GM18868 (cell line): ENCODE results near the gene NEK11.

Source experiments
- ATAC-seq: cut with Tn5 transposase; IDR thresholded peaks from one replicate; pipeline ENCODE4 v1.9.1; 2021; ENCODE audit warnings: mild to moderate bottlenecking, moderate library complexity; ENCODE audit not compliant: unreplicated experiment

The NEK11 gene

DNA sequence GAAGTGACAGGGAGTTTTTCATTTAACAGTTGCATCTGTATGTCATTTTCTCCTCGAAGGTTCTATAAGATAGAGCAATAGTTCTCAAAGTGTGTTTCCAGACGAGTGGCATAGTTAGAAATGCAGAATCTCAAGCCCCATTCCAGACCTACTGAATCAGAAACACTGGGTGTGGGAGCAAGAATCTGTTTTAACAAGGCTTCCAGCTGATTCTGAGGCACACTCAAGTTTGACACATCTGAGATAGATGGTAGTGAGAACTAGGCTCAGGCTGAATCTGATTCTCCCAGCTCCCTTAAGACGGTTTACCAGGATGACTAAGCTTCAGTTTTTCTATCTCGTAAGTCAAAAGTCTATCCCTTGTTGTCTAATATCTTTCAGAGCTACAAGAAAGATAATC, 195.1 kb downstream of the NEK11 start:
- no peak for ATAC-seq

DNA sequence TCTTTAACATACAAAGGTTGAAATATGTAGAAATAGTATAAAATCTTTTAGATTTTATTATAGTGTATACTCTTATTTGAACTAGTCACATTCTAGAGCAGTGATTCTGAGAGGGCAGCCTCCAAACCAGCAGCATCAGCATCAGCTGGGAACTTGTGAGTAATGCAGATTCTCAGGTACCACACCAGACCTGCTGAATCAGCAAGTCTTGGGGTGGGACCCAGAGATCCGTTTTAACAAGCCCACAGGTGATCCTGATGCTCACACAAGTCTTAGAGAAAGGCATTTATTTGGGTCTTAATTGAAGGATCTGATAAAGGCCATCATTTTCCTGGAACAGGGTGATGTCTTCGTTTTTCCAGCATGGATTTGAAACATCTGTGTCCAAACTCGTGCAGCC, 195.9 kb downstream of the NEK11 start:
- ATAC-seq = no peak

DNA sequence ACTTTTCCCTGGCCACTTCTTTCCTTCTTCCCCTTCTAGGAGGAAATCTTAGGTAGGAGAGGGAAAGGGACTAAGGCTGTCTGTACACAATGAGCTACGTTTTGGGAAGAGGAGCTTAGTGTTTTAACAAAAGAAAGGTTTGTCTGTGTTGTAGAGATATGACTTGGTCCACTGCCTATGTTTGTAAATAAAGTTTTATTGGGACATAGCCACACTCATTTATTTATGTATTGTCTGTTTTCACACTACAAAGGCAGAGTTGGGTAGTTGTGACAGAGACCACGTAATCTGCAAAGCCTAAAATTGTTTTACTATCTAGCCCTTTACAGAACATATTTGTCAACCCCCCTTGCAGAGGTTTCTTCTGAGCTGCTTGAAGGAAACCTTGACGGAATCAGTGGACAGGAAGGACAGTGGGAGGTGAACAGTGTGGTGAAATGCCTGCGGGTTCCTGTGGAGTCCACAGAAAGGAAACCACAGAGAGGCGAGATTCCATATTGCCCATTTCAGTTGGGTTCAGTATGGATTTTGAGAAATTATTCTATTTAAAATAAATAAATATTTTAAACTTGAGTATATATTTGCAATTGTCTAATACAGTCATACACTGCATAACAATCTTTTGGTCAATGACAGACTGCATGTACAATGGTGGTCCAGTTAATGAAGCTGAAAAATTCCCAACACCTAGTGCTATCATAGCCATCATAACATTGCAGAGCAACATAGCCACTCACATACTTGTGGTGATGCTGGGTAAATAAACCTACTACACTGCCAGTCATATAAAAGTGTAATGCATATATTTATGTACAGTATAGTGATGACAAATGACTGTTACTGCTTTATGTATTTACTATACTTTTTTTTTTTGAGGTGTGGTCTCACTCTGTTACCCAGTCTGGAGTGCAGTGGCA, 197.0 kb downstream of the NEK11 start:
- ATAC-seq = no peak

DNA sequence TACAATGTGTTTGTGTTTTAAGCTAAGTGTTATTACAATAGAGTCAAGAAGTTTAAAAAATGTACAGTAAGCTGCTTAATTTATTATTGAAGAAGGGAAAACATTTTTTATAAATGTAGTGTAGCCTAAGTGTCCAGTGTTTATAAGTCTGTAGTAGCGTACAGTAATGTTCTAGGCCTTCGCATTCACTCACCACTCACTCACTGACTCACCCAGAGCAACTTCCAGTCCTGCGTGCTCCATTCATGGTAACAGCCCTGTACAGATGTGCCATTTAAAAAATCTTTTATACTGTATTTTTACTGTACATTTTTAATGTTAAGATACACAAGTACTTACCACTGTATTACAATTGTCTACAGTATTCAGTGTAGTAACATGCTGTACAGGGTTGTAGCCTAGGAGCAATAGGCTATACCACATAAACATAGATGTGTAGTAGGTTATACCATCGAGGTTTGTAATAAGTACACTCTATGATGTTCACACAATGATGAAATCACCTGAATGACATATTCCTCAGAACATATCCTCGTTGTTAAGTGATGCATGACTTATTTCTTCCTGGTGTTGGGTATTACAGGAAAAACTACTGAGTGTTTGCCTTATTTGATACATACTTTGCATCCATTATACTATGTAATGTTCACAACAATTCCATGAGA, 198.3 kb downstream of the NEK11 start:
- ATAC-seq = no peak

DNA sequence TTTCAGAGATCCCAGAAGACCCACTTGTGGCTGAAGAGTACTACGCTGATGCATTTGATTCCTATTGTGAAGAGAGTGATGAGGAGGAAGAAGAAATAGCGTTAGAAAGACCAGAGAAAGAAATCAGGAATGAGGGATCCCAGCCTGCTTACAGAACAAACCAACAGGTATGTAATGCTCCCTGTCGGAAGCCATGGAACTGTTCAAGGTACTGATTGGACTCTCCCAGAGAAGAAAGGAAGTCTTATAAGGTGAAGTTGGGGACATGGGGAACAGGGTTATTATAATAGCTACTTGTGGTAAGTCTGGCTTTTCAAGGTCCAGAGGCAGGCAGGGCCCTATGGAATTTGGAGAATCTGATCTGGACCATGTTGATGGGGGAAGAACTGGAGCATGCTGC, 201.8 kb downstream of the NEK11 start:
- ATAC-seq = no peak

DNA sequence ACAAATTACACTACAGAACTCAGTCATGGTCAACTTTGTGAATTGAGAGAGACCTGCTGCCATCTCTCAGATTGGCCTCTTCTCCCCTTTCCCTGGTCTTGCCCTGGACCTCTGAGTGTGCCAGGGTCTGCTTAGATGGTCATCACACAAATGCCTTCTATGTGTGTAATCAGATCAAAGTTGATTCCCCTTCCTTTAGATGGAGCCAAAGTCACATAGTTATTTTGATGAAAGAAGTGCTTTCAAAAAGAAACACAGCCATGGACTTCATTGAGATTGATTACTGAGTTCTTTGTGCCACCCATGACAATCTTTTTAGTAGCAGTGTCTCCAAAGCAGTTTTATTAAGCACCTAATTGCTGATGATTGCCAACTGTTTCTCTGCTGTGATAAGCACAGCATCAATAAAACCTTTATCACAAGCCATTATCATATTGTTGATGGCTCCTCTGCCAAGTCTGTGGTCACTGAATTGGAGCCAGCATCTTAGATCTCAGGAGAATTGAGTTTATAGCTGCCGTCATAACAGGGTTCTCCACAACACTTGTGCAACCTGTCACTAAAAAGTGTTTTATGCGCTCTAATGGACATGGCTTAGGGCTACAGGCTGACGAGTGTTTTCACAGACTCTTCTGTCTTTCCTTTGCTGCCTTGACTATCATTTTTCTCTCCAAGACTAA, 205.2 kb downstream of the NEK11 start:
- ATAC-seq = no peak

DNA sequence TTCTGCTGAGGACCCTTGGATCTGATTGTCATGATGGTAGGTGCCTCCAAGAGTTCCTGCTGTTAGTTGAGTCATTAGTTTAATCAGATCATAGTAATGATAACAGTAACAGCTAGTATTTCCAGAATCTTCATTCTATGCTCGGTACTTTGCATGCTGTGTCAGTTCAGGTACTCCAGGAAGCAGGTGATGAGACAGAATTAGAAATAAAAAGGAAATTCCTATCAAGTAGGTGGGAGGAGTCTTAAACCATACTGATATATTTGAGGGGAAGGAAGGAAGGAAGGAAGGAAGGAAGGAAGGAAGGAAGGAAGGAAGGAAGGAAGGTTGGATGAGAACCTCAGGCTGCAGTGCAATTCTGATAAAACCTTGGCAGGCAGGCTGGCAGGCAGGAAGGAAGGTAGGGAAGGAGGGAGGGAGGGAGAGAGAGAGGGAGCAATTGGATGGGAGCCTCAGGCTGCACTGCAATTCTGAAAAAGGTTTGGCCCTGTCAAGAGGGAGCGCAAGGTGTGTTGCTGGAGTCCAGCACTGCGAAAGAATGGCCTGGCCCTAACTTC, 206.1 kb downstream of the NEK11 start:
- no peak for ATAC-seq

DNA sequence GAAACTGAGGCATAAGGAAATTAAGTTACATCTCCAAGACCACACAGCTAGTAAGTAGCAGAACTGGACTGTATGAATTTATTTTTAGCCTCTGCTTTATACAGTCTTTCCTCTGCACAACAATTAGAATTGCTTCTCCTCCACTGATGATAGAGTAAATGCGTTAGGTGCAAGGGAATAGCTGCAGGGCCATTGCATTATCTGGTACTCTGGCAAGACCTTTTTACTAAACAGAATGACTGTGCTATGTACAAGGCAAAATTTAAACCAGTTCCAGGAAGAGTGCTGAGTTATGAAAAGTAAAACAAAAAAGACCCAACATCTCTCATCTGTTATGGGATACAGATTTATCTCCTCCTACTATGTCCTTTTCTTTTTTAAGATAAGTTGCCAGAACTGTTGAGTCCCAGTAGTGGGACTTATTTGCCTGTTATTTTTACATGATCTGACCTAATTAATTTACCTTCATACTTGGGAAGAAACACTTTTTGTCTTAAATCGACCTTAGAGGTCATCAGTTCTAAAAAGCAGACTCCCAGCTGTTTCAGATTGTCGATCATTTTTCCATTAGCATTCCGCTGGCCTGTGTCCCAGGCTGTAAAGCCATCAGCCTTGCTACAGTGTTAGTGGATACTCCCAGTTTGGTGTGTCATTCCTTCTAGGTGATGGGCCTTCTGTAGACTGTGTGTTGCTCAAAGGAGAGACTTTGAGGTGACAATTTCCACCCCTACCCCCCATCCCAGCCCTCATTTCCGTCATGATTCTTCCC, 207.4 kb downstream of the NEK11 start:
- no peak for ATAC-seq

DNA sequence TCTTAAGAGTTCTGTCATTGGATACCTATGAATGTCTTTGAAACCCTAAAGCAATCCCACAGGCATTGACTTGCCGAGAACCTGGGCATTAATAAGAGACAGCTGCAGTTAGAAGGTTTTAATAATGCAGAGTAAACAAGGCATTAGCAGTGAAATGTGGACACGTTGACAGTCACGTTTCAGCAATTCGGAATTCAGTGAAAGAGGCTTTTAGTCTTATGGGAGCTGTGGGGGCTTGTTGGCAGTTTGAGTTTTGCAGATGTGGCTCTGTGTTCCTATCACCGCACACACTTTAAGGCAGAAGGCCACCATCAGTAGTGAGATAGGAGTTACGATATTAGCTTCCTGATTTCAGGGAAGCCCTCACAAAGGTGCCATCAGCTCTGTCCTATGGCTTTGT, 209.7 kb downstream of the NEK11 start:
- ATAC-seq = no peak

DNA sequence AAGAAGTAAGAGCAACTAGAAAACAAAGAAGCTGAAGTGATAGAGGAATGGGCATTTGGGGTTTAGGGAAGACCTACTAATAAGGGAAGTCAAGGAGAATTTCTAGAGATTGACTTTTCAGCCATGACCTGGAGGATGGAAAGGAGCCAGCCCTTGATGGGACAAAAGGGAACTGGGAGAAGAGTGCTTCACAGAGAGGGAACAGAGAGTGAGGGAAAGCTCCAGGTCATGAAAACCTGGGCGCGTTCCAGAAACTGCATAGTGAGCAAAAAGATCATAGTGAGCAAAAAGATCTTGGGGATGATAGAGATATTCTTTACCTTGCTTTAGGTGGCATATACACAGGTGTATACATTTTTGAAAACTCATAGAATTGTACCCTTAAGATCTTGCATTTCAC, 211.8 kb downstream of the NEK11 start:
- ATAC-seq = no peak

DNA sequence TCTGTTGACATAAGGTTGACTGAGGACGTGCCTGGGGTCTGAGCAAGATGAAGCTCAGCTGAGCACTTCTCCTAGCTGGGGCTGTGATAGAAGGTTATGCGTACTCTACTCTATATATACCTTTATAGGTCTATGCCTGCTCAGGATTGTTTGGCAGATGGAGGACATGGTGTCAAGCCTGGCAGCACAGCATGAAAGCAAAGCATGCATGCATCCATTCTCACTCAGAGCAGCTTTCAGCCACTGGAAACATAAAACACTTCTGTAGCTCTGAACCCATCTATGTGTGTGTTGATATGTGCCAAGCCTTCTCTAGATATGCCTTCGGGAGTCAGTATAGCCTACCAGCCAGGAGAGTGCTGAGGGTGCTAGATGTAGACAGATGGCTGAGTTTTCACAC, 212.6 kb downstream of the NEK11 start:
- ATAC-seq = no peak

DNA sequence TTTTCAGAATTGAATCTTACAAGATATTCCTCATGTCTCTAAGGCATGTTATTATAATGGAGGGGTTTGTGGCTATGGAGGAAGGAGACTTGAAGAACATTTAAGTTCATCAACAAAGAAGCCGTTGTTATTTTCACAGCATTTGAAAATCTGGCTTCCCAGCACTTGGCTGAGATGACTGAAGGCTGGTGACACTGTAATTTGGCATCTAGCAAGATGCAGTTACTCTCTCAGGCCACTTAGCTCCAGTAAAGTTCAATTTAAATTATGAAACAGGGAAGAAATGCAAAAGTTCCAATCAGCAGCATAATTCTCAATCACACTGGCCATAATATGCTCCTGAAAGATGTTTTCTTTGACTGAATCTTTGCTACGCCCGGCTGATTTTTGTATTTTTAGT, 215.5 kb downstream of the NEK11 start:
- no peak for ATAC-seq

DNA sequence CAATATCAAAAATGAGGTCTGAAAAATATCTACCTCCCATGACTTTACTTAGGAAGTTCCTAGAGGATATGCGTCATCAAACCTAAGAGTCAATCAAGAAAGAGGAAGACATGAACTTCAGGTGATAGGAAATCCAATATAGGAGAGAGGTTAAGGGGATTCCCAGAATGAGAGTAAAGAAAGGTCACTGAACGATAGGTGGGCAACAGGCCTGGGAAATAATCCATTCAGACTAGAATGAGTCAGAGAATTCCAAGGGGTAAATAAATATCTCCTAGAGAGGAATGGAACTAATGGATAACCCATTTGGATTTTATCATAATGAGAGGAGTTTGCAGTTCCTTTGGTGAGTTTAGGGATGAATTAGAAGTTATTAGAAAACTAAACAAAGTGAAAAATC, 223.8 kb downstream of the NEK11 start:
- ATAC-seq = no peak

DNA sequence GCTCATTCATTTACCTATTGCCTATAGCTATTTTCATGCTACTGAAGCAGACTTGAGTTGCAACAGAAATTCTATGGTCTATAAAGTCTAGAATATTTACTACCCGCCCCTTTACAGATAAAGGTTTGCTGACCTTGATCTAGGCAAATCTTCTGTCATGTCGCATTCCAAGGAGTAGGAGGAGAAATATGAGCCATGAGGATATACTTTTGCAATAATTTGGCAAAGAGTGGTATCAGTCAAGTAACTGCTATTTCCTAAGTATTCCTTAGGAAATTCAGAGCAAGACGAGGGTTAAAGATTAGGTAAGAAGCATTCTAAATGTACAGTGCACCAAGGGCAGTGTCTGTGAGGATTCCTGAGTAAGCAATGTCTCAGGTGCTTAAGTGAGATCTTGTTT, 233.8 kb downstream of the NEK11 start:
- no peak for ATAC-seq

DNA sequence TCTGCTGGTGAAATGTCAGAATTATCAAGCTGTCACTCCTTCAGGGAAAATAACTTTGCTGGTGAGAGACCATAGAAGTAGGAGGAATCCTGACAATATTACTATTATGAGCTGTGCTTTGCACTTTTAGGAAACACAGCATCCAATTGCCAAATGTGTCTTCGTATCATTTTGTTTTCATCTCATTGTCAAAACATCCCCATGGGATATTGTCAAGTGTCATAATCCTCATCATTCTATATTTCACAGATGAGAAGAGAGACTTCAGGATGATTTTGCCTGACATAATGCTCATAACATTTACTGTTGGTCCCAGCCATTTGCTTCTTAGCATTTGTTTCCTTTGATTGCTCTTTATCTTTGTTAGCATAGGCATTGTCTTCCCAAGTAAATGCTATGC, 234.4 kb downstream of the NEK11 start:
- no peak for ATAC-seq

DNA sequence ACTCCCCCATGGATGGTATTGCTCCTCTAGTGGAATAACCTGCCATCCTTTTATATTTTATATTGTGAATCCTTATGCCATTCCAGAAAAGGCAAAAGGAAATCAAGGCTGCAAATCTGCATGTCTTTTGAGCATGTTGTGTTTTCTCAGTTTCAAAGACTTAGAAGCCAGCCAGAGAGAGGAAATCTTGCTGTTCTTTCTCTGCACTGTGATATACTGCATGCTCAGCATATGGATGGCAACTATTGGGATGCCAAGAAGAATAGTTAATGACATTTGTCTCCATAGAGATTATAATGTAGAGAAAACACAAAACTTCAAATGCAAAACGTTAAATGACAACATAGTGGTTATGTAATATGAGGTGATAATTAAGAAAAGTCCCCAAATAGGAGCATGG, 248.9 kb downstream of the NEK11 start:
- ATAC-seq = no peak

DNA sequence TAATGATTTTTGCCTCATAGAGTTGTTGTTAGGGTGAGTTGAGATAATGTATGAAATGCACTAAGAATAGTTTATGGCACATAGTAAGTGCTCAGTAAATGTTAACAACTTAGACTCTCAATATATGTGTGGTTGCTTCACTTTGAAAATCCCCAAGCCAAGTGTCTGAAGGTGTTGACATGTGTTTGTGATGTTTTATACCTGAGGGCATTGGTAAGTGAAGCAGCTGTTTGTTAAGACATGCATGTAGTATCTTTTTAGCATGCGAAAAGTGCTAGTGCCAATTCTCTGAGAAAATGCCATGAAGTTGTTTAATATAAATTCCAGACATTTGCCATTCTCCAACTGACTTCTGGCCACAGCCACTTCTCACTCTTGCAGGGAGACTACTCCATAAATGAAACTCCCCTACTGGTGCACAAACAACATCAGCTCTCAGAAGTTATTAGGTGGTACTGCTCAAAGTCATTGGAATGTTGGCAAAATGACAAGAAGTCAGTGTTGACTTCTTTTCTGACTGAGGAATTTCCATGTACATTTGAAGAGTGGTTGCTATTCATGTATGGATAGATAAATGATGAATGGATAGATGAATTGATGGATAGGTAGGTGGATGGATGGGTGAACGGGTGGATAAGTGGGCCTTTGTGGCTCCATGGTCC, 251.3 kb downstream of the NEK11 start:
- no peak for ATAC-seq

DNA sequence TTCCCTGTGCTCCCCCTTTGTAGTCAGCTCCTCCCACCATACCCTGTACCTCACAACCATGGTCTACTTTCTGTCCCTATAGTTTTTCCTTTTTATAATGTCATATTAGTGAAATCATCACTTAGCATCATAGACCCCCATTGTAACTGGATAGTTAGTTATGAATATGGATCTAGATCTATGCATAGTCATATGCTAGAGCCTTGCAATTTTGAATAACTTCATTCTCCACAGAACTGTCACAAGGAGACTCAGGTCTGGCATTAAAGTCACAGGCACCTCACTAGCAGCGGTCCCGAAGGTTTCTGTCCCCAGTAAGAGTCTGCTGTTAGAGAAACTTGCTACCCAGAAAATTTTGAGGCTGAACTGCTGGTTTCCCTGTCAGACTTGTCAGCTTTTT, 252.9 kb downstream of the NEK11 start:
- no peak for ATAC-seq

DNA sequence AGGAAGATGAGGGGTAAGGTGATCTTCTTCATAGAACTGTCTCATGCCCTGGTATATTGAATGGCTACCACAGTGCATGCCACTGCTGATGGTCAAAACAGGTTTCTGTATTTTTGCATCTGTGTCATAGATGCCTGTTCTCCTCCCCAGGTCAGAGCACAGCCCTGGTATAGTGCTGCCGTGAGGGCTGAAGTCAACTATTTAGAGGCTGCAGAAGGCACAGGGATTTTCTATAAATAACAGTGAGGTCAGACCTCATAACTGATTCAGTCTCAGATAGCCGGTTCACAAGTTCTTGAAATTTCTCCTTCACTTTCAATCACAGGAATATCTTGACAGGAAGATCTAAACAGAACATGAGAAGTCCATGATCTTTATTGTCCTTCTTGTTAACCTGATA, 255.7 kb downstream of the NEK11 start:
- no peak for ATAC-seq

DNA sequence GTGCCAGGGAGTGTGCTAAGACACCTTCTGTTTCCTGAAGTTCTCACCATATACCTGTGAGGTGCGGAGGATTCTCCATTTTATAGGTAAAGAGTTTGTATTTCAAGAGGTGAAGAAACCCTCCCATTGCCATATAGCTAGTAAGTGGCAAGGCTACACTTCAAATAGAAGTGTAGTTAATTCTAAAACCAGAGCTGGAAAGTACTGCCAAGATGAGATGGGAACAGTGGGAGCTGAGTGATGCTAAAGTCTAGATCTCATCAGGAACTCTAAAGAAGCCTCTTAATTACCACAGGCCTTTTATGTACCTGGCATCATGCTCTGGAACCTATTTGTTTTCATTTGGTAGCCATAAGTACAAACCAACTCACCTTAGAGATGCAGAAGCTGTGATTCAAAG, 256.3 kb downstream of the NEK11 start:
- ATAC-seq = no peak
